A673 (cell line): ENCODE measurements around the gene FAM171A2.

Experiments
- EZH2 ChIP-seq: fragments of 200-600 bp; sonication (generic); IDR thresholded peaks from 2 replicates; pipeline ENCODE4 v1.6.1; 2017; ENCODE audit warnings: borderline replicate concordance, low read depth, mild to moderate bottlenecking, mixed read lengths, antibody characterized with exemption, low read length; ENCODE audit not compliant: poor library complexity, severe bottlenecking
- TF ChIP-seq, protein P1 (sequence below): fragments of 300-800, 200-600 bp; sonication (generic); conservative IDR thresholded peaks from 2 replicates; pipeline ENCODE4 v1.5.1; 2017; ENCODE audit warnings: low read depth, mild to moderate bottlenecking, antibody characterized with exemption, low read length, moderate library complexity, mixed read lengths

DNA sequence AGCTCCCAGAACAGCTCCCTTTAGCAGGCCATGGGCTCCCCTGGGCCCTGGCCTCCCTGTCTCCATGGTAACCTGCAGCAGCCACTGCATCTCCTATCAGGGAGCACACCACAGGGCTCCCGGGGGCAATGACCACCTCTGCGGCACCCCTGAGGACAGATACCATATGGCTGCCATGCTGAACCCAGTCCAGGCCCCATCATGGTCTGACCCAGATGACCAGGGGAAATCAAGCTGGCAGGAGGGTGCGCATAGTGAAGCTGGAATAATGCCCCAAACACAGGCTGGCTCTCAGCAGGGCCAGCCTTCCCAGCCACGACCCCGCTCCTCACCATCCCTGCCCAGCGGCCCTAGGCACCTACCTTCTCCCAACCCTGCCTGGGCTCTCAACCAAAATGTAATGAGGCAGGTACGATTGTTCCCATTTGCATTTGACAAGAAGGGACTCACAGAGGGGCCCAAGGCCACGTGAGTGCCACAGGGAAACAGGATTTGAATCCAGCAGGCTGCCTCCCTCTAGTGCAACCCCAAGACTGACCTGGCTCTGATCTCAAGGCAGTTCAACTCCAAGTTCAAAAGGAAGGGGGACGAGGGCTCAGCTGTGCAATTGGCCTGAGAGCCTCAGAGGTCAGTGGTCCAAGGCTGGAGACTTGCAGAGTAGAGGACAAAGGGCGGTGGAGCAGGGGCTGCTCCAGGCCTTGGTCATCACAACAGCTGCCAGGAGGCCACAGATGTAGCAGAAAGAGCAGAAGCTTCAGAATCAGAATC is 52.9 kb downstream of the FAM171A2 start:
- TF ChIP-seq, protein P1, sequence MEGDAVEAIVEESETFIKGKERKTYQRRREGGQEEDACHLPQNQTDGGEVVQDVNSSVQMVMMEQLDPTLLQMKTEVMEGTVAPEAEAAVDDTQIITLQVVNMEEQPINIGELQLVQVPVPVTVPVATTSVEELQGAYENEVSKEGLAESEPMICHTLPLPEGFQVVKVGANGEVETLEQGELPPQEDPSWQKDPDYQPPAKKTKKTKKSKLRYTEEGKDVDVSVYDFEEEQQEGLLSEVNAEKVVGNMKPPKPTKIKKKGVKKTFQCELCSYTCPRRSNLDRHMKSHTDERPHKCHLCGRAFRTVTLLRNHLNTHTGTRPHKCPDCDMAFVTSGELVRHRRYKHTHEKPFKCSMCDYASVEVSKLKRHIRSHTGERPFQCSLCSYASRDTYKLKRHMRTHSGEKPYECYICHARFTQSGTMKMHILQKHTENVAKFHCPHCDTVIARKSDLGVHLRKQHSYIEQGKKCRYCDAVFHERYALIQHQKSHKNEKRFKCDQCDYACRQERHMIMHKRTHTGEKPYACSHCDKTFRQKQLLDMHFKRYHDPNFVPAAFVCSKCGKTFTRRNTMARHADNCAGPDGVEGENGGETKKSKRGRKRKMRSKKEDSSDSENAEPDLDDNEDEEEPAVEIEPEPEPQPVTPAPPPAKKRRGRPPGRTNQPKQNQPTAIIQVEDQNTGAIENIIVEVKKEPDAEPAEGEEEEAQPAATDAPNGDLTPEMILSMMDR: no peak
- TF ChIP-seq EZH2: no peak
